OCI-LY1 (cell line): ENCODE results near the gene VPS26B.

Experiments used
- H2AFZ ChIP-seq: fragments of 200-600 bp; sonication (generic), shearing (Covaris generic); 2 replicates; pipeline ENCODE4 v1.6.0; 2014; ENCODE audit warnings: antibody characterized with exemption, mild to moderate bottlenecking, low read length
- H3F3A ChIP-seq: fragments of 200-600 bp; sonication (generic), shearing (Covaris generic); 2 replicates; pipeline ENCODE4 v1.6.0; 2014; ENCODE audit warnings: mild to moderate bottlenecking, antibody characterized with exemption, low read length, moderate library complexity; ENCODE audit not compliant: insufficient read depth
- H3K27ac ChIP-seq: fragments of 200-600 bp; sonication (generic); 2 replicates; pipeline ENCODE4 v1.5.1; 2014; ENCODE audit warnings: low read length, mixed run types, mild to moderate bottlenecking, low read depth; ENCODE audit not compliant: poor library complexity, severe bottlenecking
- H3K27me3 ChIP-seq: fragments of 200-600 bp; sonication (generic); 2 replicates; pipeline ENCODE4 v1.6.0; 2014; ENCODE audit warnings: antibody characterized with exemption, mild to moderate bottlenecking, low read length, moderate library complexity; ENCODE audit not compliant: insufficient read depth
- H3K36me3 ChIP-seq: fragments of 200-600 bp; sonication (generic); 2 replicates; pipeline ENCODE4 v1.6.1; 2014; ENCODE audit warnings: mild to moderate bottlenecking, antibody characterized with exemption, low read length, moderate library complexity, mixed read lengths; ENCODE audit not compliant: insufficient read depth
- H3K4me1 ChIP-seq: fragments of 200-600 bp; sonication (generic); 2 replicates; pipeline ENCODE4 v1.5.1; 2014; ENCODE audit warnings: mild to moderate bottlenecking, low read length, moderate library complexity; ENCODE audit not compliant: insufficient read depth, severe bottlenecking
- H3K4me2 ChIP-seq: fragments of 200-600 bp; sonication (generic), shearing (Covaris generic); 2 replicates; pipeline ENCODE4 v1.6.1; 2014; ENCODE audit warnings: low read length
- H3K4me3 ChIP-seq: fragments of 200-600 bp; sonication (generic); 2 replicates; pipeline ENCODE4 v1.5.1; 2014; ENCODE audit warnings: low read length, low read depth, mild to moderate bottlenecking, mixed read lengths; ENCODE audit not compliant: poor library complexity, severe bottlenecking
- H3K79me2 ChIP-seq: fragments of 200-600 bp; shearing (Covaris generic); 2 replicates; pipeline ENCODE4 v1.6.1; 2016; ENCODE audit warnings: mixed run types, low read length, mixed read lengths; ENCODE audit not compliant: insufficient read depth
- H3K9ac ChIP-seq: fragments of 200-600 bp; sonication (generic), shearing (Covaris generic); 2 replicates; pipeline ENCODE4 v1.6.1; 2014; ENCODE audit warnings: mild to moderate bottlenecking, low read length, mixed read lengths
- H3K9me2 ChIP-seq: fragments of 200-600 bp; sonication (generic), shearing (Covaris generic); 2 replicates; pipeline ENCODE4 v1.6.1; 2014; ENCODE audit warnings: low read depth, mild to moderate bottlenecking, low read length, mixed read lengths
- H3K9me3 ChIP-seq: fragments of 200-600 bp; shearing (Covaris generic); 2 replicates; pipeline ENCODE4 v1.6.1; 2014; ENCODE audit warnings: low read length, mixed read lengths
- H4K20me1 ChIP-seq: fragments of 200-600 bp; sonication (generic), shearing (Covaris generic); 2 replicates; pipeline ENCODE4 v1.6.0; 2016; ENCODE audit warnings: mild to moderate bottlenecking, low read length; ENCODE audit not compliant: insufficient read depth
- CTCF ChIP-seq: fragments of 200-600 bp; sonication (generic), shearing (Covaris generic); IDR thresholded peaks from 2 replicates; pipeline ENCODE4 v1.5.1; 2017; ENCODE audit warnings: mild to moderate bottlenecking, antibody characterized with exemption, low read length, moderate library complexity, mixed read lengths
- EZH2 ChIP-seq: fragments of 200-600 bp; sonication (generic), shearing (Covaris generic); IDR thresholded peaks from 2 replicates; pipeline ENCODE4 v1.8.0; 2017; ENCODE audit warnings: borderline replicate concordance, mixed run types, mild to moderate bottlenecking, antibody characterized with exemption, low read length, moderate library complexity, mixed read lengths

Gene VPS26B

DNA sequence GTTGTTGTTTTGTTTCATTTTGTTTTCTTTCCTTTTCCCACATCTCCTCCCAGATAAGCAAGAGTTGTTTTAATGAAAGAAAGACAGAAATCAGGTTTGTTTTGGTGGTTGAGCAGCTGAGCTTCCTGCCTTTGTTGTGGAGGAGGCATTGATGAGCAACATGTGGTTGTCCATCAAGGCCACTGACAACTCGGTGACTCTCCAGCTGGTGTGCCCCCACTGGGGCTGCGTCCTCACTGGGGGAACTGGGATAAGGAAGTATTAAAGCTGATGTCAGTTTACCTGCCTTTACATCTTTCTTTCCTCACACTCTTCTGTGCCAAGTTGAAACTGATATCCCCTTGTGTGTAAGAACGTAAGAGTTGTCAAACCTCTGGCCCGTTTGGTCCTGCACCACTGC is 5.9 kb downstream of the VPS26B start:
- Histone ChIP-seq H3K79me2 (no peaks in the 10 kb centered on the region), H3K4me1 (peaks cover 8% of the 10 kb centered on the region), H3K36me3 (no peaks in the 10 kb centered on the region), H3K9me2 (no peaks in the 10 kb centered on the region), H3K4me2 (no peak overlapping the region), H4K20me1 (no peaks in the 10 kb centered on the region), H3K27ac (no peak overlapping the region), H3K27me3 (peaks cover 26% of the 10 kb centered on the region), H3K4me3 (no peak overlapping the region), H3F3A (no peaks in the 10 kb centered on the region), H3K9ac (no peak overlapping the region), H2AFZ (no peak overlapping the region), H3K9me3 (no peaks in the 10 kb centered on the region)
- TF ChIP-seq EZH2 = no peak
- TF ChIP-seq CTCF = no peak

DNA sequence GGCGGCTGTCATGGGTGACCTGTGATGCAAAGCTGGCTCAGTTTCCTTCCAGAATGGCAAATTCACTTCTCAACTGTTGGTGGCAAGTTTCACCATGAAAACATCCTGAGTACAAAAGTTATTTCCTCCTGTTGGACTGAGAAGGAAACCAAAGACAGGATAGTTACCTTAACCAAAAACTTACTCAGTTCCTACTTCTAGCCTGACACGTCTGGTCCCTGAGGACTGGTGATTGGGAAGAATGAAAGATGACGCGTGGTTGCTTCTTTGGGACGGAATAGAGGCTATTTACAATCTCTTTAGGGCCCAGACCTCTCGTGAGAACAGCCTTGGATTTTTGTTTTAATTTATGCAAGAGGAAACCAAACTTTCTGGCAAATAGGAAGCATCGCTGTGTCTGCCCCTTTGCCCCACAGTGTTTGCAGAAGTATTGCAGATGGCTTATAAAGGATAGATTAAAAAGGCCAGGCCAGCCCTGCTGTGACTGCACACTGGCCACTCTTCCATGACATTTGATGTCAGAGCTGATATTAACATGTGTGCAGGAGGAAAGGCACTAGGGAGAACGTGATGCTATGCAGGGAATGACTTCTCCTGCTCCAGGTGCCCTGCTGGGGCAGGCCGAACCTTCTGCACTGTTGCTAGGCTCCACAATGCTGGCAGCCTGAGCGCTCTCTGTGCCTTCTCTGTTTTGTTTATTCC is 7.6 kb downstream of the VPS26B start:
- Histone ChIP-seq H3K36me3 (no peaks in the 10 kb centered on the region), H3K9ac (no peak overlapping the region), H3K4me2 (no peak overlapping the region), H3K79me2 (no peaks in the 10 kb centered on the region), H3K27me3 (peaks cover 21% of the 10 kb centered on the region), H3F3A (no peaks in the 10 kb centered on the region), H3K4me1 (no peaks in the 10 kb centered on the region), H3K9me2 (no peaks in the 10 kb centered on the region), H2AFZ (no peak overlapping the region), H3K27ac (no peak overlapping the region), H4K20me1 (no peaks in the 10 kb centered on the region), H3K4me3 (no peak overlapping the region), H3K9me3 (no peaks in the 10 kb centered on the region)
- TF ChIP-seq CTCF = no peak
- TF ChIP-seq EZH2 = no peak

DNA sequence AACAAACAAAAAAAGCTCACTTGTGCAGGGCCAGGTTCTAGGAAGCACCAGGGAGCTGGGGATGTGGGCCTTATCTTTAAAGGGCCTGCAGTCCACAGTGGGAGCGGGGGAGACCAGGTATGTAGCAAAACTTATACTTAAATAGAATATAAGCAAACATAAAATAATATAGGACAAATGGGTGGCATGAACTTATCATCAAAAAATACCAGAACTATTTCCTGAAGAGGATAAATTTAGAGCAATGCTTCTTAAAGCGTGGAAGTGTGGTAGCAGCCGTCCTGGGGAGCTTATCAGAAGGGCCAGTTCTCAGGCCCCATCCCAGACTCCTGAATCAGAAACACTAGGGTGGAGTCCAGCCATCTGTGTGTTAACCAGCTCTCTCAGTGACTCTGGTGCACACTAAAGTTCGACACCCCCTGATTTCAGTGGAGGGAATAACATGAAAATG is 9.3 kb downstream of the VPS26B start:
- H3K79me2 ChIP-seq = no peaks in the 10 kb centered on the region
- TF ChIP-seq EZH2 (no peak), CTCF (no peak)
- no peaks in the 10 kb centered on the region for H4K20me1 ChIP-seq
- no peak overlapping the region for H3K4me3 ChIP-seq
- no peaks in the 10 kb centered on the region for H3K4me1 ChIP-seq
- peaks cover 15% of the 10 kb centered on the region for H3K27me3 ChIP-seq
- no peak overlapping the region for H3K4me2 ChIP-seq
- no peaks in the 10 kb centered on the region for H3K9me2 ChIP-seq
- H3F3A ChIP-seq = no peaks in the 10 kb centered on the region
- H2AFZ ChIP-seq = no peak overlapping the region
- no peaks in the 10 kb centered on the region for H3K9me3 ChIP-seq
- H3K27ac ChIP-seq = no peak overlapping the region
- no peaks in the 10 kb centered on the region for H3K36me3 ChIP-seq
- H3K9ac ChIP-seq = no peak overlapping the region
